Adrenal gland (tissue), 12 donors: ENCODE results near the gene AK4. TPM values are rescaled to one million over a fixed set of nuclear protein-coding genes. Genes with fewer than 3 reads are reported as not detected.

Source experiments
- DNase-seq, 7 donors: peaks; one replicate each; pipeline ENCODE4 v3.0.0-alpha.2; 2019 to 2020
- H3K27ac ChIP-seq, 5 donors: fragments of 200-600 bp; sonication (generic) in 4 of 5; 1 replicate in 3 of 5; 2 replicates in 2 of 5; pipeline versions ENCODE4 v1.5.1 to v1.8.0; 2016 to 2020; ENCODE audit warnings: mild to moderate bottlenecking in 1 of 5
- H3K27me3 ChIP-seq: fragments of 200-600 bp; 2 replicates; pipeline ENCODE4 v1.8.0; 2021
- H3K36me3 ChIP-seq, 2 donors: fragments of 200-600 bp; replicated peaks in 1 of 2; 1 replicate in 1 of 2; 2 replicates in 1 of 2; pipeline versions ENCODE4 v1.5.1 to v1.8.0; 2018 to 2022
- H3K4me1 ChIP-seq, 2 donors: fragments of 200-600 bp; replicated peaks in 1 of 2; 1 replicate in 1 of 2; 2 replicates in 1 of 2; pipeline versions ENCODE4 v1.5.1 to v1.8.0; 2018 to 2021
- H3K4me3 ChIP-seq, 4 donors: fragments of 200-600 bp; sonication (generic) in 3 of 4; one replicate each; pipeline ENCODE4 v1.5.1; 2016 to 2018
- H3K9me3 ChIP-seq, 3 donors: fragments of 200-600 bp; sonication (generic) in 1 of 3; replicated peaks in 1 of 3; 1 replicate in 2 of 3; 2 replicates in 1 of 3; pipeline versions ENCODE4 v1.5.1 to v1.8.0; 2016 to 2021
- CTCF ChIP-seq, 6 experiments: fragments of 450-650 bp in 4 of 6; fragments of 200-600 bp in 2 of 6; sonication (generic) in 1 of 6; IDR thresholded peaks; 1 replicate in 5 of 6; 2 replicates in 1 of 6; pipeline versions ENCODE4 v1.5.1 to v1.8.0; 2016 to 2021; ENCODE audit warnings: antibody characterized with exemption in 6 of 6, mild to moderate bottlenecking in 2 of 6, moderate library complexity in 1 of 6
- POLR2A ChIP-seq, 2 donors: fragments of 450-650 bp; IDR thresholded peaks; one replicate each; pipeline ENCODE4 v1.6.1; 2017; ENCODE audit warnings: antibody characterized with exemption in 2 of 2, mild to moderate bottlenecking in 2 of 2, moderate library complexity in 1 of 2
- WGBS, 4 donors: extraction: QIAGEN DNeasy Blood & Tissue Kit in 2 of 4; methylation state at CpG; one replicate each; pipeline versions ENCODE4 v1.1.5 to v1.1.7; 2013 to 2017; 5-methylcytosine and 5-hydroxymethylcytosine counted together
- intact Hi-C, 2 donors: fragments of 100-400 bp; cut with DNase I; formaldehyde crosslinking; loops; one replicate each; pipeline versions ENCODE4 v1.14.1 to v1.15.0; 2022 to 2023
- polyA plus RNA-seq, 3 donors: library from polyadenylated mRNA; stranded (reverse); fragments of 200-250 nt in 2 of 3; fragments of 350-450 nt in 1 of 3; fragmentation: Illumina TruSeq in 1 of 3; extraction: RNeasy Lipid Tissue Mini Kit (QIAGEN cat#74804) in 1 of 3; gene quantifications; one replicate each; pipeline ENCODE4 v1.2.3, GENCODE V29; 2013 to 2014
- total RNA-seq, 9 donors: library from RNA; depleted of rRNA in 4 of 9; stranded (reverse); fragments of >200 nt in 4 of 9; fragments of 120-200 nt in 1 of 9; fragmentation: NEBNext Ultra II Directional in 1 of 9; extraction: Animal tissue kit (Norgen Biotek cat#: 25700) in 1 of 9; gene quantifications; one replicate each; pipeline versions ENCODE4 v1.1.0 to v1.2.4, GENCODE V29; 2013 to 2023
- donor health status: healthy with polysubstance abuse.
- donor health status: Bipolar disorder and iron deficiency.
- donor health status: DM: yes; HTN: yes; CAD: no.
- donor health status: DM: no; HTN: no; CAD: no.
- donor health status: DM: no; HTN: no; CAD: no.
- donor health status: DM: yes; HTN: yes; CAD: no.

The AK4 gene
- total and polyA plus RNA-seq, 12 donors, result 0.67 to 12.4 (median 2.5) TPM

- DNase-seq, result no peak
- H3K4me3 ChIP-seq, result no peak overlapping the region
- H3K36me3 ChIP-seq, result no peaks in the 10 kb centered on the region
- TF ChIP-seq POLR2A (IDR thresholded peaks at IDR 0.05), result no peak
- TF ChIP-seq CTCF (IDR thresholded peaks at IDR 0.05), result no peak
- intact Hi-C loops, result loop anchor here in 1 of 2 donors (10.0 kb wide), 1 partner anchor 478 kb away; no protein-coding TSS in a partner anchor
- no peaks in the 10 kb centered on the region for H3K27me3 ChIP-seq
- no peaks in the 10 kb centered on the region for H3K9me3 ChIP-seq
- WGBS, 4 donors, result 75 to 95% (median 89%) methylated on average over 1 of the region's 1 CpG
- H3K4me1 ChIP-seq, result no peaks in the 10 kb centered on the region
- H3K27ac ChIP-seq, result no peak overlapping the region
These were observed 69.0 kb downstream of the AK4 start for GRCh38 chr1:65216989-65217388.

- no peak overlapping the region for H3K4me3 ChIP-seq
- H3K27me3 ChIP-seq, result no peaks in the 10 kb centered on the region
- no peak for TF ChIP-seq CTCF (IDR thresholded peaks at IDR 0.05)
- no peak for TF ChIP-seq POLR2A (IDR thresholded peaks at IDR 0.05)
- intact Hi-C loops, result no loop called here
- H3K36me3 ChIP-seq, result no peaks in the 10 kb centered on the region
- no peak overlapping the region for H3K27ac ChIP-seq
- H3K9me3 ChIP-seq, result no peaks in the 10 kb centered on the region
- H3K4me1 ChIP-seq, result no peaks in the 10 kb centered on the region
- DNase-seq, result no peak
- WGBS, 4 donors, result 86 to 93% (median 87%) methylated on average over 10 of the region's 10 CpGs
These were observed 73.8 kb downstream of the AK4 start for GRCh38 chr1:65221638-65222339.

GRCh38 chr1:65222340-65222940, 74.4 kb downstream of the AK4 start:
- Histone ChIP-seq H3K36me3 (no peaks in the 10 kb centered on the region), H3K27me3 (no peaks in the 10 kb centered on the region), H3K9me3 (no peaks in the 10 kb centered on the region), H3K4me3 (no peak overlapping the region), H3K4me1 (no peaks in the 10 kb centered on the region), H3K27ac (no peak overlapping the region)
- DNase-seq, result no peak
- TF ChIP-seq POLR2A (IDR thresholded peaks at IDR 0.05) (no peak), CTCF (IDR thresholded peaks at IDR 0.05) (no peak)
- WGBS, 4 donors, result 76 to 87% (median 84%) methylated on average over 4 of the region's 4 CpGs
- intact Hi-C loops, result no loop called here

- H3K4me1 ChIP-seq, result no peaks in the 10 kb centered on the region
- H3K27ac ChIP-seq, result no peak overlapping the region
- H3K36me3 ChIP-seq, result no peaks in the 10 kb centered on the region
- TF ChIP-seq POLR2A (IDR thresholded peaks at IDR 0.05) (no peak), CTCF (IDR thresholded peaks at IDR 0.05) (no peak)
- H3K4me3 ChIP-seq, result no peak overlapping the region
- no peaks in the 10 kb centered on the region for H3K9me3 ChIP-seq
- WGBS, 4 donors, result 70 to 76% (median 74%) methylated on average over 6 of the region's 6 CpGs
- no peaks in the 10 kb centered on the region for H3K27me3 ChIP-seq
- DNase-seq, result no peak
- intact Hi-C loops, result no loop called here
These were observed 76.7 kb downstream of the AK4 start for GRCh38 chr1:65224681-65225091.
